Hepatocyte (in vitro differentiated cells): Measurements from ENCODE around the gene CCDC91. TPM values are rescaled to one million over a fixed set of nuclear protein-coding genes. Genes with fewer than 3 reads are reported as not detected.

Source experiments
- DNase-seq: peaks from one replicate; pipeline ENCODE4 v3.0.0-alpha.2; 2016; ENCODE audit warnings: low spot score
- H2AFZ ChIP-seq: fragments of 200-600 bp; sonication (generic); 2 replicates; pipeline ENCODE4 v1.6.0; 2016; ENCODE audit warnings: antibody characterized with exemption, mild to moderate bottlenecking
- H3K27ac ChIP-seq: fragments of 200-600 bp; sonication (generic); 2 replicates; pipeline ENCODE4 v1.5.1; 2016; ENCODE audit warnings: mild to moderate bottlenecking
- H3K27me3 ChIP-seq: fragments of 200-600 bp; sonication (generic); 2 replicates; pipeline ENCODE4 v1.6.1; 2016
- H3K36me3 ChIP-seq: fragments of 200-600 bp; sonication (generic); replicated peaks from 2 replicates; pipeline ENCODE4 v1.5.1; 2016; ENCODE audit warnings: low read depth; ENCODE audit not compliant: insufficient read depth
- H3K4me1 ChIP-seq: fragments of 200-600 bp; sonication (generic); 2 replicates; pipeline ENCODE4 v1.5.1; 2016; ENCODE audit warnings: mild to moderate bottlenecking, moderate library complexity; ENCODE audit not compliant: insufficient read depth
- H3K4me2 ChIP-seq: fragments of 200-600 bp; sonication (generic); 2 replicates; pipeline ENCODE4 v1.6.0; 2016
- H3K4me3 ChIP-seq: fragments of 200-600 bp; sonication (generic); 2 replicates; pipeline ENCODE4 v1.5.1; 2016; ENCODE audit warnings: mild to moderate bottlenecking
- H3K79me2 ChIP-seq: fragments of 200-600 bp; sonication (generic); 2 replicates; pipeline ENCODE4 v1.6.0; 2017; ENCODE audit warnings: mild to moderate bottlenecking
- H3K9me2 ChIP-seq: fragments of 200-600 bp; sonication (generic); replicated peaks from 2 replicates; pipeline ENCODE4 v1.6.0; 2017; ENCODE audit warnings: mild to moderate bottlenecking; ENCODE audit not compliant: insufficient read depth
- H3K9me3 ChIP-seq: fragments of 200-600 bp; sonication (generic); 2 replicates; pipeline ENCODE4 v1.5.1; 2016; ENCODE audit warnings: low read depth, mild to moderate bottlenecking
- H4K20me1 ChIP-seq: fragments of 200-600 bp; sonication (generic); 2 replicates; pipeline ENCODE4 v1.6.0; 2016; ENCODE audit warnings: mild to moderate bottlenecking; ENCODE audit not compliant: insufficient read depth, poor library complexity, severe bottlenecking
- CTCF ChIP-seq: fragments of 200-600 bp; sonication (generic); IDR thresholded peaks from 2 replicates; pipeline ENCODE4 v1.5.1; 2016; ENCODE audit warnings: antibody characterized with exemption, mild to moderate bottlenecking; ENCODE audit not compliant: poor library complexity
- EZH2 ChIP-seq: fragments of 200-600 bp; sonication (generic); IDR thresholded peaks from 2 replicates; pipeline ENCODE4 v1.6.1; 2016; ENCODE audit warnings: antibody characterized with exemption, mild to moderate bottlenecking, borderline replicate concordance
- EZH2phosphoT487 ChIP-seq: fragments of 200-600 bp; sonication (generic); IDR thresholded peaks from one replicate; pipeline ENCODE4 v1.6.1; 2018; ENCODE audit warnings: antibody characterized with exemption, mild to moderate bottlenecking, low read depth, moderate library complexity; ENCODE audit not compliant: unreplicated experiment, severe bottlenecking
- WGBS: methylation state at CpG from one replicate; pipeline ENCODE4 v1.1.6; 2016; ENCODE audit warnings: low lambda C conversion rate; ENCODE audit errors: missing lambda C conversion rate; 5-methylcytosine and 5-hydroxymethylcytosine counted together
- polyA plus RNA-seq: library from polyadenylated mRNA; unstranded; fragments of >200 nt; fragmentation: Nextera tagmentation; extraction: Ambion mirVana; gene quantifications from 2 replicates; pipeline ENCODE4 v1.2.1, GENCODE V29; 2016
- total RNA-seq: library from RNA; depleted of rRNA; stranded (reverse); fragments of >200 nt; gene quantifications from 2 replicates; pipeline ENCODE4 v1.2.3, GENCODE V29; 2014

The CCDC91 gene
- total and polyA plus RNA-seq, 2 experiments from 2014 or later = 14.2 to 15.1 TPM

- Histone ChIP-seq H3K9me3 (no peaks in the 10 kb centered on the region), H3K36me3 (no peaks in the 10 kb centered on the region), H3K4me3 (no peak overlapping the region), H3K79me2 (no peaks in the 10 kb centered on the region), H4K20me1 (no peaks in the 10 kb centered on the region), H3K9me2 (no peaks in the 10 kb centered on the region), H3K4me2 (no peak overlapping the region), H3K27me3 (no peaks in the 10 kb centered on the region), H2AFZ (no peak overlapping the region), H3K4me1 (no peaks in the 10 kb centered on the region), H3K27ac (no peak overlapping the region)
- no peak for TF ChIP-seq EZH2phosphoT487
- TF ChIP-seq EZH2 = no peak
- no peak for TF ChIP-seq CTCF
- DNase-seq = no peak
- 100% methylated on average over 1 of the region's 1 CpG for WGBS
Measured at GRCh38 chr12:28184375-28184774, 5.9 kb upstream of the CCDC91 start.

- Histone ChIP-seq H3K4me2 (no peak overlapping the region), H3K36me3 (no peaks in the 10 kb centered on the region), H3K27me3 (no peaks in the 10 kb centered on the region), H4K20me1 (no peaks in the 10 kb centered on the region), H3K27ac (no peak overlapping the region), H3K4me1 (peaks cover 8% of the 10 kb centered on the region), H3K9me3 (no peaks in the 10 kb centered on the region), H3K4me3 (no peak overlapping the region), H3K9me2 (no peaks in the 10 kb centered on the region), H2AFZ (no peak overlapping the region), H3K79me2 (peaks cover 2% of the 10 kb centered on the region)
- TF ChIP-seq CTCF (no peak), EZH2 (no peak), EZH2phosphoT487 (no peak)
- 80% methylated on average over 2 of the region's 2 CpGs for WGBS
- DNase-seq = no peak
Measured at GRCh38 chr12:28186500-28186899, 3.8 kb upstream of the CCDC91 start.

GRCh38 chr12:28189784-28190320, 404 bp upstream of the CCDC91 start:
- no peaks in the 10 kb centered on the region for H4K20me1 ChIP-seq
- H3K27ac ChIP-seq = peak overlapping the region; percentile 99
- TF ChIP-seq CTCF = no peak
- TF ChIP-seq EZH2phosphoT487 = no peak
- TF ChIP-seq EZH2 = no peak
- peak overlapping the region; percentile 84 for H3K4me2 ChIP-seq
- no peaks in the 10 kb centered on the region for H3K9me2 ChIP-seq
- peak; percentile 6 for DNase-seq
- H3K79me2 ChIP-seq = peaks cover 30% of the 10 kb centered on the region
- WGBS = 58% methylated on average over 9 of the region's 9 CpGs
- no peaks in the 10 kb centered on the region for H3K27me3 ChIP-seq
- no peaks in the 10 kb centered on the region for H3K36me3 ChIP-seq
- H3K4me3 ChIP-seq = peak overlapping the region; percentile 90
- H2AFZ ChIP-seq = peak overlapping the region; percentile 100
- H3K9me3 ChIP-seq = no peaks in the 10 kb centered on the region
- H3K4me1 ChIP-seq = peaks cover 11% of the 10 kb centered on the region
